IMR-90 (cell line): Measurements from ENCODE around the gene RNF19B. TPM values are rescaled to one million over a fixed set of nuclear protein-coding genes. Genes with fewer than 3 reads are reported as not detected.

Source experiments
- ATAC-seq: fragments of 200-7000 bp; cut with Tn5 transposase; 2 replicates; pipeline ENCODE4 v1.9.1; 2020; ENCODE audit warnings: low read depth, mild to moderate bottlenecking, moderate library complexity
- BruUV-seq: library from RNA; stranded (reverse); fragments of 400-500 nt; replicated peaks from 2 replicates; lab custom pipeline; 2021; lab: Mats Ljungman, UMichigan
- CTCF ChIA-PET: fragments of 300-600 bp; formaldehyde crosslinking; extraction: SDS; loops from one replicate; lab custom pipeline; 2021; ENCODE audit warnings: antibody characterized with exemption; lab: Yijun Ruan, JAX
- POLR2A ChIA-PET: fragments of 300-600 bp; sonication (Branson Sonifier 250); formaldehyde crosslinking; loops from one replicate; lab custom pipeline; 2022; ENCODE audit warnings: antibody characterized with exemption; ENCODE audit not compliant: unreplicated experiment; lab: Charles Lee
- DNase-seq: peaks from one replicate; pipeline ENCODE4 v3.0.0; 2013
- H2AFZ ChIP-seq: replicated peaks from 2 replicates; pipeline ENCODE3; 2013; ENCODE audit warnings: low read length, mild to moderate bottlenecking; ENCODE audit not compliant: poor library complexity
- H2AK5ac ChIP-seq: 2 replicates; pipeline ENCODE4 v1.6.1; 2013; ENCODE audit warnings: low read depth, low read length, inconsistent platforms
- H2AK9ac ChIP-seq: replicated peaks from 2 replicates; pipeline ENCODE3; 2013; ENCODE audit warnings: mild to moderate bottlenecking, low read depth, low read length, moderate library complexity; ENCODE audit not compliant: poor library complexity
- H2BK120ac ChIP-seq: 2 replicates; pipeline ENCODE4 v1.6.1; 2013; ENCODE audit warnings: low read depth, low read length, inconsistent platforms
- H2BK15ac ChIP-seq: 3 replicates; pipeline ENCODE4 v1.6.1; 2013; ENCODE audit warnings: low read depth, low read length, inconsistent platforms
- H2BK20ac ChIP-seq: 2 replicates; pipeline ENCODE4 v1.6.1; 2013; ENCODE audit warnings: low read depth, mild to moderate bottlenecking, inconsistent platforms, low read length, moderate library complexity
- H2BK5ac ChIP-seq: 2 replicates; pipeline ENCODE4 v1.6.1; 2013; ENCODE audit warnings: mild to moderate bottlenecking, low read depth, low read length, inconsistent platforms; ENCODE audit not compliant: poor library complexity, severe bottlenecking
- H3K14ac ChIP-seq: replicated peaks from 2 replicates; pipeline ENCODE4 v1.6.1; 2013; ENCODE audit warnings: low read depth, low read length, inconsistent platforms
- H3K18ac ChIP-seq: 2 replicates; pipeline ENCODE4 v1.6.1; 2013; ENCODE audit warnings: low read depth, low read length, control low read depth
- H3K23ac ChIP-seq: 2 replicates; pipeline ENCODE4 v1.6.1; 2013; ENCODE audit warnings: low read depth, low read length, inconsistent platforms
- H3K27ac ChIP-seq: 2 replicates; pipeline ENCODE4 v1.5.1; 2013; ENCODE audit warnings: mild to moderate bottlenecking, control low read depth, low read length; ENCODE audit not compliant: insufficient read depth
- H3K27me3 ChIP-seq: 2 replicates; pipeline ENCODE4 v1.6.1; 2013; ENCODE audit warnings: low read length; ENCODE audit not compliant: control insufficient read depth, insufficient read depth
- H3K36me3 ChIP-seq: 2 replicates; pipeline ENCODE4 v1.6.1; 2013; ENCODE audit warnings: low read length, mixed read lengths; ENCODE audit not compliant: control insufficient read depth, insufficient read depth
- H3K4ac ChIP-seq: 2 replicates; pipeline ENCODE4 v1.6.1; 2013; ENCODE audit warnings: low read depth, low read length, inconsistent platforms
- H3K4me1 ChIP-seq: 2 replicates; pipeline ENCODE4 v1.6.1; 2013; ENCODE audit warnings: low read length, mixed read lengths; ENCODE audit not compliant: control insufficient read depth, insufficient read depth
- H3K4me2 ChIP-seq: 2 replicates; pipeline ENCODE4 v1.6.1; 2013; ENCODE audit warnings: low read depth, mild to moderate bottlenecking, control low read depth, low read length, moderate library complexity
- H3K4me3 ChIP-seq: 2 replicates; pipeline ENCODE4 v1.5.1; 2013; ENCODE audit warnings: low read depth, mild to moderate bottlenecking, control low read depth, low read length, moderate library complexity; ENCODE audit not compliant: insufficient read depth
- H3K56ac ChIP-seq: 2 replicates; pipeline ENCODE4 v1.6.1; 2013; ENCODE audit warnings: low read length, inconsistent platforms; ENCODE audit not compliant: insufficient read depth; ENCODE audit errors: extremely low read depth
- H3K79me1 ChIP-seq, 2 experiments: 2 replicates each; pipeline ENCODE4 v1.6.1; 2013; ENCODE audit warnings: low read length in 2 of 2, inconsistent platforms in 1 of 2, low read depth in 1 of 2
- H3K9ac ChIP-seq: 2 replicates; pipeline ENCODE4 v1.6.1; 2013; ENCODE audit warnings: low read depth, low read length, control low read depth
- H3K9me1 ChIP-seq: 2 replicates; pipeline ENCODE4 v1.6.1; 2013; ENCODE audit warnings: low read length, inconsistent platforms; ENCODE audit not compliant: insufficient read depth
- H3K9me3 ChIP-seq: 2 replicates; pipeline ENCODE4 v1.6.1; 2013; ENCODE audit warnings: low read length; ENCODE audit not compliant: control insufficient read depth, insufficient read depth
- H4K20me1 ChIP-seq: 2 replicates; pipeline ENCODE4 v1.6.1; 2013; ENCODE audit warnings: low read length, inconsistent platforms; ENCODE audit not compliant: insufficient read depth
- H4K5ac ChIP-seq: 2 replicates; pipeline ENCODE4 v1.6.1; 2013; ENCODE audit warnings: mild to moderate bottlenecking, low read depth, low read length, control low read depth
- H4K8ac ChIP-seq, 2 experiments: 2 replicates each; pipeline ENCODE4 v1.6.1; 2013; ENCODE audit warnings: low read depth in 2 of 2, low read length in 2 of 2, control low read depth in 1 of 2, inconsistent platforms in 1 of 2
- H4K91ac ChIP-seq: 2 replicates; pipeline ENCODE4 v1.6.1; 2013; ENCODE audit warnings: low read depth, low read length, inconsistent platforms; ENCODE audit not compliant: insufficient read depth
- BHLHE40 ChIP-seq: fragments of 150-350 bp; IDR thresholded peaks from 2 replicates; pipeline ENCODE4 v1.6.1; 2016; ENCODE audit warnings: mild to moderate bottlenecking, low read depth, low read length
- FOS ChIP-seq: fragments of 150-350 bp; IDR thresholded peaks from 2 replicates; pipeline ENCODE4 v1.6.1; 2016; ENCODE audit warnings: low read depth, low read length
- MAFK ChIP-seq: IDR thresholded peaks from 2 replicates; pipeline ENCODE4 v1.6.1; 2012; ENCODE audit warnings: low read depth, low read length, improper control_type of control experiment
- MXI1 ChIP-seq: IDR thresholded peaks from 2 replicates; pipeline ENCODE4 v1.6.1; 2012; ENCODE audit warnings: low read depth, mild to moderate bottlenecking, low read length, moderate library complexity, borderline replicate concordance
- RAD21 ChIP-seq: IDR thresholded peaks from 2 replicates; pipeline ENCODE4 v1.6.1; 2012; ENCODE audit warnings: low read length, improper control_type of control experiment
- RFX5 ChIP-seq: IDR thresholded peaks from 2 replicates; pipeline ENCODE4 v1.8.0; 2012; ENCODE audit warnings: low read depth, mild to moderate bottlenecking, low read length, moderate library complexity
- WGBS, 2 experiments: methylation state at CpG; one replicate each; pipeline versions ENCODE4 v1.1.5 to v1.1.7; 2013; ENCODE audit warnings: missing lambda C conversion rate in 2 of 2; ENCODE audit not compliant: insufficient read length in 1 of 2; ENCODE audit errors: extremely low coverage in 2 of 2; 5-methylcytosine and 5-hydroxymethylcytosine counted together
- dilution Hi-C: fragments of 300-500 bp; cut with HindIII; formaldehyde crosslinking; loops from one replicate; pipeline ENCODE4 v1.14.3; 2018; ENCODE audit warnings: low sequenced_read_pairs; ENCODE audit not compliant: unreplicated experiment
- in situ Hi-C: fragments of 300-500 bp; cut with MboI; formaldehyde crosslinking; loops from 3 replicates; pipeline ENCODE4 v1.14.3; 2019; ENCODE audit warnings: low sequenced_read_pairs, inconsistent platforms, mixed read lengths
- intact Hi-C: fragments of 100-400 bp; cut with micrococcal nuclease; formaldehyde crosslinking; loops from 2 replicates; pipeline ENCODE4 v1.10.0; 2022
- polyA plus RNA-seq, 3 experiments: library from polyadenylated mRNA; depleted of rRNA; stranded (reverse); fragments of >200 nt; gene quantifications; 2 replicates each; pipeline ENCODE4 v1.2.3, GENCODE V29; 2012; ENCODE audit warnings: low replicate concordance in 1 of 3
- total RNA-seq: library from RNA; depleted of rRNA; stranded (reverse); fragments of >200 nt; gene quantifications from 2 replicates; pipeline ENCODE4 v1.2.3, GENCODE V29; 2012

RNF19B gene
- total and polyA plus RNA-seq, 2 of the 4 experiments (the other 2 are of a cell fraction) = 10.0 to 11.6 TPM

DNA sequence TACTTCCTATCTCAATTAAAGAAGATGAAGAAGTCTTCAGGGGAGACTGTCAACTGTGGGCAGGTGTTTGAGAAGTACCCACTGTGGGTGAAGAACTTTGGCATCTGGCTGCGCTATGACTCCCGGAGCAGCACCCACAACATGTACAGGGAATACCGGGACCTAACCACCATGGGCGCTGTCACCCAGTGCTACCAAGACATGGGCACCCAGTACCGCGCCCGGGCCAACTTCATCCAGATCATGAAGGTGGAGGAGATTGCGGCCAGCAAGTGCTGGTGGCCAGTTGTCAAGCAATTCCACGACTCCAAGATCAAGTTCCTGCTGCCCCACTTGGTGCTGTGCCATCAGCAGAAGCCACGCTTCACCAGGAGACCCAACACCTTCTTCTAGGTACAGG lies 15.5 kb upstream of the RNF19B start:
- 100% methylated on average over 5 of the region's 10 CpGs; no CpG with 5 or more reads in 1 of the 2 experiments for WGBS, 2 experiments
- Histone ChIP-seq H3K23ac (no peak overlapping the region), H3K36me3 (no peaks in the 10 kb centered on the region), H3K4ac (no peak overlapping the region), H4K20me1 (no peaks in the 10 kb centered on the region), H3K4me1 (peaks cover 17% of the 10 kb centered on the region), H2AK5ac (peak overlapping the region; percentile 64; the same call in 1 of the 2 replicates), H2BK15ac (no peak overlapping the region; the same call in 2 of the 3 replicates), H3K18ac (no peak overlapping the region), H3K79me1 (no peaks in the 10 kb centered on the region; a peak in 1 of 4 replicates), H4K8ac (no peak overlapping the region), H2AFZ (no peak overlapping the region), H3K14ac (no peak overlapping the region), H2BK120ac (no peak overlapping the region), H2BK20ac (no peak overlapping the region), H3K56ac (no peak overlapping the region), H3K9ac (no peak overlapping the region), H3K9me1 (peaks cover 10% of the 10 kb centered on the region), H4K5ac (no peak overlapping the region), H2BK5ac (no peak overlapping the region), H3K27ac (no peak overlapping the region), H3K9me3 (no peaks in the 10 kb centered on the region), H4K91ac (no peak overlapping the region), H2AK9ac (no peak overlapping the region), H3K27me3 (no peaks in the 10 kb centered on the region), H3K4me2 (no peak overlapping the region), H3K4me3 (no peak overlapping the region)
- dilution Hi-C loops = no loop called here
- in situ Hi-C loops = no loop called here
- intact Hi-C loops = no loop called here
- ChIA-PET CTCF (interaction anchor here (0.6 to 0.7 kb wide), 2 partner anchors 88 to 100 kb away, joined by 3 read pairs; no protein-coding TSS in a partner anchor), POLR2A (no interaction called here)
- BruUV-seq = no TSS peak
- TF ChIP-seq RFX5 = no peak
- TF ChIP-seq FOS = no peak
- no peak for TF ChIP-seq MAFK
- no peak for TF ChIP-seq BHLHE40
- TF ChIP-seq RAD21 = no peak
- no peak for TF ChIP-seq MXI1
- ATAC-seq (no peak), DNase-seq (no peak)
